Liver (tissue), 3 donors: ENCODE results near the gene VWA5B2.

Experiments used
- ATF3 ChIP-seq: IDR thresholded peaks from 2 replicates; pipeline ENCODE4 v1.6.1; 2016; ENCODE audit warnings: antibody characterized with exemption
- CTCF ChIP-seq: fragments of 150-350 bp; IDR thresholded peaks from 2 replicates; pipeline ENCODE4 v1.5.1; 2017; ENCODE audit warnings: improper control_type of control experiment, low read depth, low read length; ENCODE audit not compliant: missing input control
- EGR1 ChIP-seq, 2 donors: IDR thresholded peaks; 2 replicates each; pipeline ENCODE4 v1.6.1; 2016 to 2018; ENCODE audit warnings: antibody characterized with exemption in 2 of 2, low read depth in 2 of 2
- GABPA ChIP-seq, 2 donors: IDR thresholded peaks in 1 of 2; conservative IDR thresholded peaks in 1 of 2; 2 replicates each; pipeline ENCODE4 v1.6.1; 2016; ENCODE audit warnings: antibody characterized with exemption in 2 of 2, mild to moderate bottlenecking in 1 of 2, moderate library complexity in 1 of 2
- HNF4G ChIP-seq: IDR thresholded peaks from 2 replicates; pipeline ENCODE4 v1.6.1; 2016; ENCODE audit warnings: antibody characterized with exemption
- JUND ChIP-seq, 2 donors: IDR thresholded peaks; 2 replicates each; pipeline ENCODE4 v1.6.1; 2016; ENCODE audit warnings: antibody characterized with exemption in 2 of 2
- RAD21 ChIP-seq, 2 donors: IDR thresholded peaks; 2 replicates each; pipeline ENCODE4 v1.6.1; 2016; ENCODE audit warnings: antibody characterized with exemption in 2 of 2, mild to moderate bottlenecking in 2 of 2
- REST ChIP-seq: IDR thresholded peaks from 2 replicates; pipeline ENCODE4 v1.6.1; 2016; ENCODE audit warnings: antibody characterized with exemption, mild to moderate bottlenecking
- RXRA ChIP-seq, 2 donors: IDR thresholded peaks; 2 replicates each; pipeline ENCODE4 v1.6.1; 2017 to 2018; ENCODE audit warnings: antibody characterized with exemption in 2 of 2, mild to moderate bottlenecking in 1 of 2
- SP1 ChIP-seq: IDR thresholded peaks from 2 replicates; pipeline ENCODE4 v1.6.1; 2018; ENCODE audit warnings: antibody characterized with exemption, mild to moderate bottlenecking
- TAF1 ChIP-seq: conservative IDR thresholded peaks from 2 replicates; pipeline ENCODE4 v1.6.1; 2016; ENCODE audit warnings: antibody characterized with exemption, mild to moderate bottlenecking
- YY1 ChIP-seq: IDR thresholded peaks from 2 replicates; pipeline ENCODE4 v1.6.1; 2016; ENCODE audit warnings: antibody characterized with exemption, mild to moderate bottlenecking
- ZBTB33 ChIP-seq: IDR thresholded peaks from 2 replicates; pipeline ENCODE4 v1.6.1; 2016; ENCODE audit warnings: antibody characterized with exemption
- TF ChIP-seq, protein P1 (sequence below): IDR thresholded peaks from 2 replicates; pipeline ENCODE4 v1.6.1; 2016; ENCODE audit warnings: antibody characterized with exemption
- donor health status: healthy.
- donor health status: healthy.

GRCh38 chr3:184250167-184250828 is 20.9 kb downstream of the VWA5B2 start:
- TF ChIP-seq CTCF, result peak; percentile 95
- TF ChIP-seq ATF3, result no peak
- no peak for TF ChIP-seq SP1
- TF ChIP-seq ZBTB33, result no peak
- TF ChIP-seq, protein P1, sequence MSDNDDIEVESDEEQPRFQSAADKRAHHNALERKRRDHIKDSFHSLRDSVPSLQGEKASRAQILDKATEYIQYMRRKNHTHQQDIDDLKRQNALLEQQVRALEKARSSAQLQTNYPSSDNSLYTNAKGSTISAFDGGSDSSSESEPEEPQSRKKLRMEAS, result no peak
- TF ChIP-seq JUND (IDR thresholded peaks at IDR 0.05), result no peak
- no peak for TF ChIP-seq EGR1 (IDR thresholded peaks at IDR 0.05; ENCODE audit: low read depth in 2 of 2)
- no peak for TF ChIP-seq GABPA (IDR thresholded peaks at IDR 0.05 in 1 of 2, conservative IDR thresholded peaks at IDR 0.05 in 1 of 2)
- TF ChIP-seq TAF1, result no peak
- peak; percentile 46 for TF ChIP-seq REST
- peak; percentile 80 to 85 for TF ChIP-seq RAD21 (IDR thresholded peaks at IDR 0.05)
- peak in 1 of 2 donors; percentile 7 for TF ChIP-seq RXRA (IDR thresholded peaks at IDR 0.05)
- no peak for TF ChIP-seq HNF4G
- TF ChIP-seq YY1, result no peak
